Lower lobe of right lung (tissue), 2 donors: Measurements from ENCODE around the gene SLC25A44. TPM values are rescaled to one million over a fixed set of nuclear protein-coding genes. Genes with fewer than 3 reads are reported as not detected.

Source experiments
- ATAC-seq, 2 donors: fragments of 200-7000 bp; cut with Tn5 transposase; one replicate each; pipeline ENCODE4 v1.9.1; 2020 to 2022; ENCODE audit warnings: mild to moderate bottlenecking in 2 of 2, moderate library complexity in 2 of 2
- DNase-seq: peaks from one replicate; pipeline ENCODE4 v3.0.0-alpha.2; 2020
- H3K27ac ChIP-seq: fragments of 200-600 bp; one replicate; pipeline ENCODE4 v1.8.0; 2022
- H3K27me3 ChIP-seq: fragments of 200-600 bp; one replicate; pipeline ENCODE4 v1.8.0; 2022; ENCODE audit warnings: low read depth
- H3K36me3 ChIP-seq: fragments of 200-600 bp; one replicate; pipeline ENCODE4 v1.8.0; 2022; ENCODE audit warnings: mild to moderate bottlenecking
- H3K4me1 ChIP-seq: fragments of 200-600 bp; one replicate; pipeline ENCODE4 v1.8.0; 2022
- H3K4me3 ChIP-seq: fragments of 200-600 bp; one replicate; pipeline ENCODE4 v1.8.0; 2022; ENCODE audit warnings: mild to moderate bottlenecking
- H3K9me3 ChIP-seq: fragments of 200-600 bp; one replicate; pipeline ENCODE4 v1.8.0; 2022
- intact Hi-C: fragments of 100-400 bp; cut with DNase I; formaldehyde crosslinking; loops from one replicate; pipeline ENCODE4 v1.11.0; 2022
- total RNA-seq: library from RNA; stranded (reverse); fragmentation: NEBNext Ultra II Directional; extraction: Animal tissue kit (Norgen Biotek cat#: 25700); gene quantifications from one replicate; pipeline ENCODE4 v1.2.1, GENCODE V29; 2021
- TF ChIP-seq, protein P1 (sequence below): fragments of 200-600 bp; IDR thresholded peaks from one replicate; pipeline ENCODE4 v1.8.0; 2022; ENCODE audit warnings: antibody characterized with exemption, mild to moderate bottlenecking
- donor health status: DM: no; HTN: yes; CAD: no; lungs with severe emphysema.

The SLC25A44 gene
- total RNA-seq, 1 donor from 2014 or later = 17.7 TPM

DNA sequence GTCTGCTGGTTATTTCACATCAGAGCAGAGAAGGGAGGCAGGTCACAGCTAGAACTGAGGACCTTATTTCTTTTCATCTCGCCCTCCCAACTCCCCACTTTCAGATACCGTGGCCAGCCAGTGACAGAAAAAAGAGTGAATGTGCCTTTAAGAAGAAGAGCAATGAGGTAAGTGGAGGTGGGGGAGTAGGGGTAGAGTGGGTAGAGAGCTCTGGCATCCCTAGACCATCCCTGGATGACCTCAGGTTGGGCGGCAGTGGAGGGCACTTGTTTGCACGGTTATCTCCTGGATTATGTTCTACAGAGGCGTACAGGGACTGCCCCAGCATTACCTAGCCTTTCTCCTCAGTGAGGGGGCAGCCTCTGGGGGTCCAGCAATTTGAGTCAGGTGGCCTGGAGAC lies 35.9 kb upstream of the SLC25A44 start:
- H3K4me1 ChIP-seq = peaks cover 43% of the 10 kb centered on the region

DNA sequence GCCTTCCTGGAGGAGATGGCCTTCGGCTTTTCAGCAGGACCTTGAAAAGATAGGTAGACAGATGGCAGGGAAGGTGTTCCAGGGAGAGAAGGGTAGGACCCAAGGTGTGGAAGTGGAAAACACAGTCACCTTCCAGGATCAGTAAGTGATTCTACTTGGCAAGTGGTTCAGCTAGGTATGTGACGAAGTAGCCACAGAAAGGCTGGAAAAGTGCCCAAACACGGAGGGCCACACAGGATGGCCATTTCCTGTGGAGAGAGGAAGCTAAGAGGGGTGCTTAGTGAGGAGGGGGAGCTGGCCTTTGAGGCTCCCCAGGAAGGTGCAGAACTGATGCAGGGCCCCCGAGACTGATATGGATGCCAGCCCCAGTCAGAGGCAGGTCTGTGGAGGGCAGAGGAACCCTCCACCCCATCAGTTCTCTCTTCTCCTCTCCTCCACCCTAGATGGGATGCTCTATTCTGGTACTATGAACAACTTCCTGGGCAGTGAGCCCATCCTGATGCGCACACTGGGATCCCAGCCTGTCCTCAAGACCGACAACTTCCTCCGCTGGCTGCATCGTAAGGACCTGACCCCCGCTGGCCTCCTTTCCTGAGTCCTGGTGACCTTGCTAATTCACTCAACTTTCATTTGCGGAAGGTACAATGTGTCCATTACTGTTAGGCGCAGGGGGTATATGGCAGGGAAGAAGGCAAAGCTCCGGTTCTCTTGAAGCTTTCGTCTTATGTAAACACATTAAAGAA lies 33.7 kb upstream of the SLC25A44 start:
- H3K4me3 ChIP-seq = peak overlapping the region; percentile 52
- intact Hi-C loops = no loop called here
- H3K27ac ChIP-seq = peak overlapping the region; percentile 53
- DNase-seq (no peak), ATAC-seq (peak in 1 of 2 donors; percentile 4)
- H3K4me1 ChIP-seq = peaks cover 32% of the 10 kb centered on the region
- H3K9me3 ChIP-seq = no peaks in the 10 kb centered on the region
- no peaks in the 10 kb centered on the region for H3K27me3 ChIP-seq
- TF ChIP-seq, protein P1, sequence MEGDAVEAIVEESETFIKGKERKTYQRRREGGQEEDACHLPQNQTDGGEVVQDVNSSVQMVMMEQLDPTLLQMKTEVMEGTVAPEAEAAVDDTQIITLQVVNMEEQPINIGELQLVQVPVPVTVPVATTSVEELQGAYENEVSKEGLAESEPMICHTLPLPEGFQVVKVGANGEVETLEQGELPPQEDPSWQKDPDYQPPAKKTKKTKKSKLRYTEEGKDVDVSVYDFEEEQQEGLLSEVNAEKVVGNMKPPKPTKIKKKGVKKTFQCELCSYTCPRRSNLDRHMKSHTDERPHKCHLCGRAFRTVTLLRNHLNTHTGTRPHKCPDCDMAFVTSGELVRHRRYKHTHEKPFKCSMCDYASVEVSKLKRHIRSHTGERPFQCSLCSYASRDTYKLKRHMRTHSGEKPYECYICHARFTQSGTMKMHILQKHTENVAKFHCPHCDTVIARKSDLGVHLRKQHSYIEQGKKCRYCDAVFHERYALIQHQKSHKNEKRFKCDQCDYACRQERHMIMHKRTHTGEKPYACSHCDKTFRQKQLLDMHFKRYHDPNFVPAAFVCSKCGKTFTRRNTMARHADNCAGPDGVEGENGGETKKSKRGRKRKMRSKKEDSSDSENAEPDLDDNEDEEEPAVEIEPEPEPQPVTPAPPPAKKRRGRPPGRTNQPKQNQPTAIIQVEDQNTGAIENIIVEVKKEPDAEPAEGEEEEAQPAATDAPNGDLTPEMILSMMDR = no peak
- no peaks in the 10 kb centered on the region for H3K36me3 ChIP-seq

More for the DNA sequence above, 35.9 kb upstream of the SLC25A44 start:
- H3K36me3 ChIP-seq = no peaks in the 10 kb centered on the region
- H3K27ac ChIP-seq = no peak overlapping the region
- TF ChIP-seq, protein P1 = no peak
- DNase-seq (no peak), ATAC-seq (no peak)
- intact Hi-C loops = no loop called here
- H3K4me3 ChIP-seq = no peak overlapping the region
- no peaks in the 10 kb centered on the region for H3K27me3 ChIP-seq
- no peaks in the 10 kb centered on the region for H3K9me3 ChIP-seq

DNA sequence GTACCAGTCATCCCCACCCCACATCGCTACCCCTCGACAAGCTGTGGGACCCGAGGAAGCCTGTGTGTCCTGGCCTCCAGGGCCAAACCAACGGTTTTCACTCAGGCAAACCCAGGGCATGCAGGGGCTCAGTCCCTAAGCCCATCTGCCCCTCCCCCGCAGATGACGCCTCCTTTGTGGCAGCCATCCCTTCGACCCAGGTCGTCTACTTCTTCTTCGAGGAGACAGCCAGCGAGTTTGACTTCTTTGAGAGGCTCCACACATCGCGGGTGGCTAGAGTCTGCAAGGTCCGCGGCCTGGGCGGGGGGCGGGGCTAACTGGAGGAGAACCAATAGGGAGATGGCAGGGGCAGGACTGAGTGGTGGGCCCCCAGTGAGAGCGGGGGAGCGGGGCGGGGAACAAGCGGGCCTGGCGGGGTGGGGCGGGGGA lies 33.1 kb upstream of the SLC25A44 start:
- Histone ChIP-seq H3K27me3 (no peaks in the 10 kb centered on the region), H3K36me3 (no peaks in the 10 kb centered on the region), H3K27ac (peak overlapping the region; percentile 53), H3K4me3 (peak overlapping the region; percentile 52), H3K4me1 (peaks cover 27% of the 10 kb centered on the region), H3K9me3 (no peaks in the 10 kb centered on the region)
- TF ChIP-seq, protein P1 = no peak
- intact Hi-C loops = no loop called here
- ATAC-seq (peak; percentile 41 to 73), DNase-seq (peak; percentile 69)

DNA sequence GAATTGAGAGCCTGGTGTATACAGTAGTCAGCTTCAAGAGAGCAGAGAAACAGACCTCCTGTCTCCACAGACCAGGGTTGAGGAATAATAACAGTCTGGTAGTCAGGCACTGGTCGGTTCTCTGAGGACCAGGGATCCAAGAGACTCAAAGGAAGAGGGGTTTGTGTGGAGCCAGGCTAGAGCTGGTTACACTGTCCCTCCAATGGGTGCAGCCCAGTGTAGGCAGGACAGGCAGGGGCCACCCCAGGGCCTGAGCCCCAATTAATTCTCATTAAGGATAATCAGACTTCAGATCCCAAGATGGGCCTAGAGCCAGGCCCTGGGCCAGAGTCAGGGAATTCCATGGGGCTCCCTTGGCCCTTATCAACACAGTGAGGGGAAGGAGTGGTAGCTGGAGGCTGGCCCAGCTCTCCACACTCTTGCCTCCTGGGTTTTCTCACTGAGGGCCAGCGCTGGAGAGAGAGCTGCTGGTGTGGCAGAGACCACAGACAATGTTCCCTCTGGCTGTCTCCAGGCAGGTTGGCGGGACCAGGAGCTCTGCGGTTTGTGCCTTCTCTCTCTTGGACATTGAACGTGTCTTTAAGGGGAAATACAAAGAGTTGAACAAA lies 31.4 kb upstream of the SLC25A44 start:
- no peaks in the 10 kb centered on the region for H3K9me3 ChIP-seq
- ATAC-seq (peak; percentile 67 to 83), DNase-seq (peak; percentile 68)
- no peaks in the 10 kb centered on the region for H3K27me3 ChIP-seq
- intact Hi-C loops = no loop called here
- H3K27ac ChIP-seq = peak overlapping the region; percentile 75
- H3K4me1 ChIP-seq = peaks cover 27% of the 10 kb centered on the region
- H3K36me3 ChIP-seq = no peaks in the 10 kb centered on the region
- no peak overlapping the region for H3K4me3 ChIP-seq
- TF ChIP-seq, protein P1 = no peak

DNA sequence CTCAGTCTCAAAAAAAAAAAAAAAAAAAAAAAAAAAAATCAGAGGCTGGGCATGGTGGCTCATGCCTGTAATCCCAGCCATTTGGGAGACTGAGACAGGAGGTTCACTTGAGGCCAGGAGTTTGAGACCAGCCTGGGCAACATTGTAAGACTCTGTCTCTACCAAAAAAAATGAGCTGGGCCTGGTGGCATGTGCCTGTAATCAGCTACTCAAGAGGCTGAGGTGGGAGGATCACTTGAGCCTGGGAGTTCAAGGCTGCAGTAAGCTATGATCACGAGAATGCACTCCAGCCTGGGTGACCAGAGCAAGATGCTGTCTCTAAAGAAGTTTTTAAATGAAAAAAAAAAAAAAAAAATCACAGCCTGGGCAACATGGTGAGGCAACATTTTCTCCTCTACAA lies 30.2 kb upstream of the SLC25A44 start:
- intact Hi-C loops = no loop called here
- Histone ChIP-seq H3K9me3 (no peaks in the 10 kb centered on the region), H3K27me3 (no peaks in the 10 kb centered on the region), H3K36me3 (no peaks in the 10 kb centered on the region), H3K4me3 (no peak overlapping the region), H3K27ac (no peak overlapping the region), H3K4me1 (peaks cover 27% of the 10 kb centered on the region)
- TF ChIP-seq, protein P1 = no peak
- ATAC-seq (no peak), DNase-seq (peak; percentile 17)
